ENCODE results near the gene TM9SF4. TPM values are rescaled to one million over a fixed set of nuclear protein-coding genes. Genes with fewer than 3 reads are reported as not detected.

Gene TM9SF4
- total RNA-seq, 1 donor from 2014 or later: 99.4 TPM

DNA sequence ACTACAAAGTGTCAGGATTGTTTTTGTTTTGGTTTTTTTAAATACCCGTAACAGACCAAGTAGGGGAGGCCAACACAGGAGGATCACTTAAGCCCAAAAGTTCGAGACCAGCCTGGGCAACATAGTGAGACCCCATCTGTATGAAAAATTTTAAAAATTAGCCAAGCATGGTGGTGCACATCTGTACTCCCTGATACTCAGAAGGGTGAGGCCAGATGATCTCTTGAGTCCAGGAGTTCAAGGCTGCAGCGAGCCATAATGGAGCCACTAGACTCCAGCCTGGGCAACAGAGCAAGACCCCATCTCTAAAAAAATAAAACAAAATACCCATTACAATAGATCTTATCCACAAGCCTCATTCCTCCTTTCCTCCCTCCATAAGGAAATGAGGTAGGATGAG, 28.7 kb upstream of the TM9SF4 start:
- DNase-seq (ENCODE audit: extremely low spot score, unreplicated experiment): no peak
- H3K9me3 Mint-ChIP-seq: no peaks in the 10 kb centered on the region
- H3K4me1 Mint-ChIP-seq (ENCODE audit: unreplicated experiment): no peaks in the 10 kb centered on the region
- TF ChIP-seq, protein P1, sequence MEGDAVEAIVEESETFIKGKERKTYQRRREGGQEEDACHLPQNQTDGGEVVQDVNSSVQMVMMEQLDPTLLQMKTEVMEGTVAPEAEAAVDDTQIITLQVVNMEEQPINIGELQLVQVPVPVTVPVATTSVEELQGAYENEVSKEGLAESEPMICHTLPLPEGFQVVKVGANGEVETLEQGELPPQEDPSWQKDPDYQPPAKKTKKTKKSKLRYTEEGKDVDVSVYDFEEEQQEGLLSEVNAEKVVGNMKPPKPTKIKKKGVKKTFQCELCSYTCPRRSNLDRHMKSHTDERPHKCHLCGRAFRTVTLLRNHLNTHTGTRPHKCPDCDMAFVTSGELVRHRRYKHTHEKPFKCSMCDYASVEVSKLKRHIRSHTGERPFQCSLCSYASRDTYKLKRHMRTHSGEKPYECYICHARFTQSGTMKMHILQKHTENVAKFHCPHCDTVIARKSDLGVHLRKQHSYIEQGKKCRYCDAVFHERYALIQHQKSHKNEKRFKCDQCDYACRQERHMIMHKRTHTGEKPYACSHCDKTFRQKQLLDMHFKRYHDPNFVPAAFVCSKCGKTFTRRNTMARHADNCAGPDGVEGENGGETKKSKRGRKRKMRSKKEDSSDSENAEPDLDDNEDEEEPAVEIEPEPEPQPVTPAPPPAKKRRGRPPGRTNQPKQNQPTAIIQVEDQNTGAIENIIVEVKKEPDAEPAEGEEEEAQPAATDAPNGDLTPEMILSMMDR (conservative IDR thresholded peaks at IDR 0.05): no peak
- no peak overlapping the region for H3K27ac Mint-ChIP-seq
- H3K27me3 Mint-ChIP-seq: peaks cover 58% of the 10 kb centered on the region
- H3K36me3 Mint-ChIP-seq: no peaks in the 10 kb centered on the region
- no peak overlapping the region for H3K4me3 Mint-ChIP-seq

DNA sequence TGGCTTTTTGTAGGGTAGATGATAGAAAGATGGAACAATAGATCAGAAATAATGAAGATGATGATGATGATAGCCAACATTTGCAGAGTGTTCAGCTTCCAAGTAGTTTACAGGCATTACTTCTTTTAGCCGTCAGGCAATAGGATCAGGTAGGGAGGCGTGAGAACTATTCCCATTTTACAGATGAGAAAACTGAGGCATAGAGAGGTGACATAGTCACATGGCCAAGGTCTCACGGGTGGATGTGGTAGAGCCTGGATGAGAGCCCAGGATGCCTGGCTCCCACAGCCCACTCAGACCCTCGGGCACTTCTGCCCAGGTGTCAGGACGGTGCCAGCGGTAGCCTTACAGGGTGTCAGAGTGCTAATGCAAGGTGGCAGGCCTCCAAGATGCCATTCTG, 26.0 kb upstream of the TM9SF4 start:
- Mint-ChIP-seq H3K27ac (no peak overlapping the region), H3K27me3 (peaks cover 41% of the 10 kb centered on the region), H3K9me3 (no peaks in the 10 kb centered on the region), H3K4me3 (no peak overlapping the region), H3K36me3 (no peaks in the 10 kb centered on the region), H3K4me1 (ENCODE audit: unreplicated experiment) (no peaks in the 10 kb centered on the region)
- TF ChIP-seq, protein P1 (conservative IDR thresholded peaks at IDR 0.05): no peak
- no peak for DNase-seq (ENCODE audit: extremely low spot score, unreplicated experiment)

DNA sequence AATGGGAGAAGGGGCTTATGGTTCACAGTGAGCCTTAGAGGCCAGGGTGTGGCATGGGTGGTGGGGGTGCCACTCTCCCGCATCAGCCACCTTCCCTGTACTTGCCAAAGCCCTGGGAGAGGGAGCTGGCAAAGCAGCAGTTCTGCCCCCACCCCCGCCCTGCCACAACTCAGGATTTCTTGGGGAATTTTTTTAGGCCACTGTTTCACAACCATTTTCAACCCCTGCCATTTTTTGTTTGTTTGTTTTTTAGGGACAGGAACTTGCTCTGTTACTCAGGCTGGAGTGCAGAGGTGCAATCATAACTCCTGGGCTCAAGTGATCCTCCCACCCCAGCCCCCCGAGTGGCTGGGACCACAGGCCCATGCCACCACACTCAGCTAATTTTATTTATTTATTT, 22.4 kb upstream of the TM9SF4 start:
- Mint-ChIP-seq H3K27me3 (peaks cover 28% of the 10 kb centered on the region), H3K9me3 (no peaks in the 10 kb centered on the region), H3K27ac (no peak overlapping the region), H3K4me1 (ENCODE audit: unreplicated experiment) (peaks cover 6% of the 10 kb centered on the region), H3K36me3 (no peaks in the 10 kb centered on the region), H3K4me3 (no peak overlapping the region)
- TF ChIP-seq, protein P1 (conservative IDR thresholded peaks at IDR 0.05): no peak
- DNase-seq (ENCODE audit: extremely low spot score, unreplicated experiment): no peak

DNA sequence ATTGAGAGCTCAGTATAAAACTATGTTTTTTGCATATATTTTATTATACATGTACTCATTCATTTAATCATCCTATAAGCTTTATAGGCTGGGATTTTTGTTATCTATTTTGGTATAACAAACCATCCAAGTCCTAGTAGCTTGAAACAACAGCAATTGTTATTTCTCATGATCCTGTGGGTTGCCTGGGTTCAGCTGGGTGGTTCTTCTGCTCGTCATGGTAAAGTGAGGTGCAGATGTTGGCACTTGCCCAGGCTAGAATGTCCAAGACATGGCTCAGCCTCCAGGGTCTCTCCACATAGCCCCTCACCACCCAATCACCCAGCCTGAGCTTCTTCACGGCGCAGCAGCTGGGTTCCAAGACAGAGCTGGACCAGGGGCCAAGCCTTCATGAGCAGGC, 20.8 kb upstream of the TM9SF4 start:
- peaks cover 6% of the 10 kb centered on the region for H3K4me1 Mint-ChIP-seq (ENCODE audit: unreplicated experiment)
- TF ChIP-seq, protein P1 (conservative IDR thresholded peaks at IDR 0.05): no peak

DNA sequence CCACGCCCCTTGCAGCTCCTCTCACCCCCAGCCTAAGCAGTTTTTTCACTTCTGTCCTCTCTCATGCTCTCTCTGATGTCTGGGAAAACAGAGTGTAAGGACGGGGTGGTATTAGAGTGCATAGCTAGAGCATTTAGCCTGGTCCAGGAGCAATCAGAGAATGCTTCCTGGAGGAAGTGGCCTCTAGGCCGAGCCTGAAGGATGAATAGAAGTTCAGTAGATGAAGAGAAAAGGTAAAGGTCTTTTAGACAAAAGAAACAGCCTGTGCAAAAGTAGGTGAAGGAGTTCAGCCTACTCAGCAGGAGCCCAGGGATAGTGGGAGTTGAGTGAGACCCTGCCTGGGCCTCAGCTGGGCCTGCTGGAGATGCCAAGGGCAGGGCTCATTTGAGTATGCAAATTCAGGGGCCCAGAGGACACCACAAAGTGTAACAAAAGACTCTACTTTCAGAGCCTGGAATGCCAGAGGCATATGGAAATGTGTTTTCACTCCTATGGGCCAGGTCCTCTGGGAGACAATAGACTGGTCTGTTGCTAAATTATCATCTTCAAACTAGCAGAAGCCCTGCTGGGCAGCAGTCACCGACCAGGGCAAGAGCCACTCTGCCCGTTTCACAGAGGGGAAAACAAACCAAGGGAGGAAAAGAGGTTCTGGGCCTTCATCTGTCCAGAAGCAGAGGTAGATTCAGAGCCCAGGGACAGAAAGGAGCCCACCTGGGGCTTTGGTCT, 19.7 kb upstream of the TM9SF4 start:
- H3K9me3 Mint-ChIP-seq: no peaks in the 10 kb centered on the region
- no peak for DNase-seq (ENCODE audit: extremely low spot score, unreplicated experiment)
- TF ChIP-seq, protein P1 (conservative IDR thresholded peaks at IDR 0.05): no peak
- H3K36me3 Mint-ChIP-seq: no peaks in the 10 kb centered on the region
- no peak overlapping the region for H3K4me3 Mint-ChIP-seq
- H3K27ac Mint-ChIP-seq: no peak overlapping the region
- peaks cover 39% of the 10 kb centered on the region for H3K27me3 Mint-ChIP-seq
- H3K4me1 Mint-ChIP-seq (ENCODE audit: unreplicated experiment): peaks cover 6% of the 10 kb centered on the region

More for the DNA sequence above, 20.8 kb upstream of the TM9SF4 start:
- H3K4me3 Mint-ChIP-seq: no peak overlapping the region
- no peaks in the 10 kb centered on the region for H3K36me3 Mint-ChIP-seq
- no peaks in the 10 kb centered on the region for H3K9me3 Mint-ChIP-seq
- peaks cover 33% of the 10 kb centered on the region for H3K27me3 Mint-ChIP-seq
- no peak for DNase-seq (ENCODE audit: extremely low spot score, unreplicated experiment)
- H3K27ac Mint-ChIP-seq: no peak overlapping the region

Measured in type B pancreatic cell (in vitro differentiated cells).